ENCODE data around the gene RAB11B.

- no peak for TF ChIP-seq CTCF (IDR thresholded peaks at IDR 0.05)
- no peak for TF ChIP-seq POLR2A (IDR thresholded peaks at IDR 0.05)
These were observed 40.5 kb downstream of the RAB11B start for GRCh38 chr19:8430650-8431049.
